ENCODE data around the gene HIRA. TPM values are rescaled to one million over a fixed set of nuclear protein-coding genes. Genes with fewer than 3 reads are reported as not detected.
A peak's percentile ranks its signal among the peaks of the same experiment; 100 is the strongest.

The HIRA gene
- total RNA-seq, 5 donors from 2014 or later (not counting 1 experiment from before 2014, with no cell fraction given) = 24.4 to 31.4 (median 29.2) TPM

DNA sequence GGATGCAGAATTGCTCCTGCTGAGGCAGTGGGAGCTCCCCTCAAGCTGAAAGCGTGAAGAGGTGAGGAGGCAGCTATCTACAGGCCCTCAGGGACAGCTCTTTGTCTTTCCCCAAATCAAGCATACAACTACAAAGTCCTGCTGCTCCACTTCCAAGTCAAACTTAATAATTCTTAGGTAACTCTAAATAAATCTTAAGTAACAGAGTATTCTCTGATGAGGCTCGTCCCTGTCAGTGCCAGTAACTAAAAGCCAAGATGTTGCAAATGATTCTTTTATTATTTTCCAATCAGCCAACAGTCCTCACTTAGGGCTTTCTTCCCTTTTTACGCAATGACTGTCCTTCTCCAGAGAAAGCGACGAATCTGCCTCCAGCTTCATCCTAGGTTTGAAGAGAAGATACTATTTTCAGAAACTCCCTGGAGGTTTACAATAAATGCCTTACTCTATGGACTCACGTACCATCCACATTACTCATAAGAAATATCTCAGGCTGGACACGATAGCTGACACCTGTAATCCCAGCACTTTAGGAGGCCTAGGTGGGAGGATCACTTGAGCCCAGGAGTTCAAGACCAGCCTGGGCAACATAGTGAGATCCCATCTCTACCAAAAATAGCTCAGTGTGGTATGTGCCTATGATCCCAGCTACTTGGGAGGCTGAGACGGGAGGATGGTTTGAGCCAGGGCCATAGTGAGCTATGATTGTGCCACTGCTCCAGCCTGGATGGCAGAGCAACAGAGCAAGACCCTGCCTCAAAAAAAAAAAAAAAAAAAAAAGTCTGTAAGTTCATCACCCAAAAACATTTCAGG is 19.0 kb upstream of the HIRA start:
- Mint-ChIP-seq H3K9me3 (no peaks in the 10 kb centered on the region), H3K27ac (no peak overlapping the region), H3K4me1 (peaks cover 27 to 33% (median 29%) of the 10 kb centered on the region in 3 donors), H3K27me3 (no peaks in the 10 kb centered on the region), H3K36me3 (peaks cover 25% of the 10 kb centered on the region), H3K4me3 (no peak overlapping the region)
- no peak overlapping the region for H3K4me3 ChIP-seq (ENCODE audit: control insufficient read depth in 1 of 2, extremely low read depth in 1 of 2, low read length in 1 of 2)
- H3K27ac ChIP-seq (ENCODE audit: low read length) = no peak overlapping the region
- ChIA-PET POLR2A (no interaction called here), CTCF (interaction anchor here (0.5 to 0.6 kb wide), 2 partner anchors 307 to 499 kb away, joined by 3 to 5 read pairs; no protein-coding TSS in a partner anchor)
- peaks cover 13 to 40% of the 10 kb centered on the region in 2 donors for H3K36me3 ChIP-seq (ENCODE audit: control insufficient read depth in 2 of 2, extremely low read depth in 1 of 2, insufficient read depth in 1 of 2, low read length in 1 of 2)
- H3K4me1 ChIP-seq (ENCODE audit: control insufficient read depth in 1 of 2, extremely low read depth in 1 of 2, insufficient read depth in 2 of 2, low read length in 2 of 2) = peaks cover 0 to 30% of the 10 kb centered on the region in 2 experiments
- ATAC-seq (replicated peaks in 1 of 4) (no peak), DNase-seq (no peak)
- no peaks in the 10 kb centered on the region for H3K9me3 ChIP-seq
- WGBS (ENCODE audit: insufficient coverage) = 100% methylated on average over 1 of the region's 8 CpGs
- H3K27me3 ChIP-seq (replicated peaks in 1 of 2; ENCODE audit: control insufficient read depth in 2 of 2, extremely low read depth in 1 of 2, insufficient read depth in 2 of 2, low read length in 1 of 2) = no peaks in the 10 kb centered on the region

DNA sequence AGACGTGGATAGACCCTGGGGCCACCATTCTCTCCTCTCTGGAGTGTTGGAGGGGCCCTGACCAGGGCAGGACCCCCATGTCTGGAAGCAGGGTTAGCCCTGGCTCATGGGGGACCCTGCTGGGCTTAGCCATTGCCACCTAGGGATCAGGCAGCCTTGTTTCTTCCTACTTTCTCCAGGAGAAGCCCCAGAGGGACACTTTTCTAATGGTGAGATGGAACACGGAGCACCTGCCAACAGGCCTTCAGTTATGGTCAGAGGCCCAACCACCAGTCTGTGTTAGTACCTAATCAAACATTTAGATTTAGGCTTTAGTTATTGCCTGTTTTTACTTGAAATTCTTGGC is 17.9 kb upstream of the HIRA start:
- CTCF ChIA-PET = no interaction called here
- H3K4me1 Mint-ChIP-seq = peaks cover 38 to 45% (median 40%) of the 10 kb centered on the region in 3 donors
- peaks cover 19% of the 10 kb centered on the region for H3K36me3 Mint-ChIP-seq
- no peaks in the 10 kb centered on the region for H3K9me3 Mint-ChIP-seq
- peaks cover 13 to 34% of the 10 kb centered on the region in 2 donors for H3K36me3 ChIP-seq (ENCODE audit: control insufficient read depth in 2 of 2, extremely low read depth in 1 of 2, insufficient read depth in 1 of 2, low read length in 1 of 2)
- H3K27me3 ChIP-seq (replicated peaks in 1 of 2; ENCODE audit: control insufficient read depth in 2 of 2, extremely low read depth in 1 of 2, insufficient read depth in 2 of 2, low read length in 1 of 2) = no peaks in the 10 kb centered on the region
- H3K27ac ChIP-seq (ENCODE audit: low read length) = no peak overlapping the region
- no peaks in the 10 kb centered on the region for H3K9me3 ChIP-seq
- ATAC-seq (replicated peaks in 1 of 4) (no peak), DNase-seq (no peak)
- WGBS (ENCODE audit: insufficient coverage) = 29% methylated on average over 1 of the region's 2 CpGs
- peaks cover 0 to 32% of the 10 kb centered on the region in 2 experiments for H3K4me1 ChIP-seq (ENCODE audit: control insufficient read depth in 1 of 2, extremely low read depth in 1 of 2, insufficient read depth in 2 of 2, low read length in 2 of 2)
- no peaks in the 10 kb centered on the region for H3K27me3 Mint-ChIP-seq
- POLR2A ChIA-PET = no interaction called here
- no peak overlapping the region for H3K4me3 ChIP-seq (ENCODE audit: control insufficient read depth in 1 of 2, extremely low read depth in 1 of 2, low read length in 1 of 2)
- peak overlapping the region in 1 of 3 donors; percentile 32 for H3K4me3 Mint-ChIP-seq
- H3K27ac Mint-ChIP-seq = no peak overlapping the region

- CTCF ChIA-PET = no interaction called here
- POLR2A ChIA-PET = no interaction called here
- H3K27ac ChIP-seq (ENCODE audit: low read length) = no peak overlapping the region
- Mint-ChIP-seq H3K4me1 (peaks cover 41 to 49% (median 45%) of the 10 kb centered on the region in 3 donors), H3K27ac (peak overlapping the region in 1 of 2 donors; percentile 94), H3K4me3 (peak overlapping the region; percentile 89 to 95 (median 90)), H3K36me3 (peaks cover 14% of the 10 kb centered on the region), H3K27me3 (no peaks in the 10 kb centered on the region), H3K9me3 (no peaks in the 10 kb centered on the region)
- ATAC-seq (replicated peaks in 1 of 4) (no peak), DNase-seq (no peak)
- H3K9me3 ChIP-seq = no peaks in the 10 kb centered on the region
- no peaks in the 10 kb centered on the region for H3K27me3 ChIP-seq (replicated peaks in 1 of 2; ENCODE audit: control insufficient read depth in 2 of 2, extremely low read depth in 1 of 2, insufficient read depth in 2 of 2, low read length in 1 of 2)
- H3K4me3 ChIP-seq (ENCODE audit: control insufficient read depth in 1 of 2, extremely low read depth in 1 of 2, low read length in 1 of 2) = no peak overlapping the region
- WGBS (ENCODE audit: insufficient coverage) = 86% methylated on average over 2 of the region's 5 CpGs
- H3K36me3 ChIP-seq (ENCODE audit: control insufficient read depth in 2 of 2, extremely low read depth in 1 of 2, insufficient read depth in 1 of 2, low read length in 1 of 2) = peaks cover 10 to 34% of the 10 kb centered on the region in 2 donors
- H3K4me1 ChIP-seq (ENCODE audit: control insufficient read depth in 1 of 2, extremely low read depth in 1 of 2, insufficient read depth in 2 of 2, low read length in 2 of 2) = peaks cover 0 to 35% of the 10 kb centered on the region in 2 experiments
These were observed 17.3 kb upstream of the HIRA start for GRCh38 chr22:19448739-19449421.

DNA sequence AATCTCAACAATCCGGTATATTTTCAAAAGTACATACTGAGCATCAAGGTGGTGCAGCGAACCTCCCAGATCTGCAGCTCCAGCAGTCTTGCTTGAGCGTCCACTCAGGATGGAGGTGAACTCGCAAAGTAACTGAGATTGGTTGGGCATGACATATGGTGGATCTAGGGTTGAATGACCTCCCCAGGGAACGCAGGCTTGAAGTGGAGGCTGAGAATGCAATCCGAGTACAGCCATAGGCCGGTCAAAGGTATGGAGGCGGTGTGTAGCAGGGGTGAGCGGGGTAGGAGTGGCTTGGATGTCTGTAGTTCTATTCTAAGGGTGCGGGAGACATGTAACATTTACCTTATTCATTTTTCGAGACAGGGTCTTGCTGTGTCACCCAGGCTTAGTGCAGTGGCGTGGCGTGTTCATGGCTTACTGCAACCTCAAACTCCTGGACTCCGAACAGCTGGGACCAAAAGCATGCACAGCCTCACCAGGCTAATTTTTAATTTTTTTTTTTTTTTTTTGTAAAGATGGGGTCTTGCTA is 16.6 kb upstream of the HIRA start:
- Histone ChIP-seq H3K4me1 (ENCODE audit: control insufficient read depth in 1 of 2, extremely low read depth in 1 of 2, insufficient read depth in 2 of 2, low read length in 2 of 2) (peaks cover 0 to 37% of the 10 kb centered on the region in 2 experiments), H3K27ac (ENCODE audit: low read length) (peak overlapping the region; percentile 83), H3K4me3 (ENCODE audit: control insufficient read depth in 1 of 2, extremely low read depth in 1 of 2, low read length in 1 of 2) (peak overlapping the region; percentile 78 to 84), H3K36me3 (ENCODE audit: control insufficient read depth in 2 of 2, extremely low read depth in 1 of 2, insufficient read depth in 1 of 2, low read length in 1 of 2) (peaks cover 5 to 34% of the 10 kb centered on the region in 2 donors), H3K27me3 (replicated peaks in 1 of 2; ENCODE audit: control insufficient read depth in 2 of 2, extremely low read depth in 1 of 2, insufficient read depth in 2 of 2, low read length in 1 of 2) (no peaks in the 10 kb centered on the region), H3K9me3 (no peaks in the 10 kb centered on the region)
- ATAC-seq (replicated peaks in 1 of 4) (peak; percentile 3 to 20 (median 7)), DNase-seq (peak in 14 of 35 experiments; percentile 6 to 53 (median 18))
- Mint-ChIP-seq H3K4me3 (peak overlapping the region; percentile 89 to 95 (median 90)), H3K27ac (peak overlapping the region; percentile 93 to 94), H3K36me3 (peaks cover 15% of the 10 kb centered on the region), H3K9me3 (no peaks in the 10 kb centered on the region), H3K4me1 (peaks cover 46 to 53% (median 51%) of the 10 kb centered on the region in 3 donors), H3K27me3 (no peaks in the 10 kb centered on the region)
- 14% methylated on average over 7 of the region's 14 CpGs for WGBS (ENCODE audit: insufficient coverage)
- CTCF ChIA-PET = interaction anchor here in 1 of 2 donors (0.5 kb wide), 1 partner anchor 10 kb away, joined by 6 read pairs; no protein-coding TSS in a partner anchor
- POLR2A ChIA-PET = no interaction called here

DNA sequence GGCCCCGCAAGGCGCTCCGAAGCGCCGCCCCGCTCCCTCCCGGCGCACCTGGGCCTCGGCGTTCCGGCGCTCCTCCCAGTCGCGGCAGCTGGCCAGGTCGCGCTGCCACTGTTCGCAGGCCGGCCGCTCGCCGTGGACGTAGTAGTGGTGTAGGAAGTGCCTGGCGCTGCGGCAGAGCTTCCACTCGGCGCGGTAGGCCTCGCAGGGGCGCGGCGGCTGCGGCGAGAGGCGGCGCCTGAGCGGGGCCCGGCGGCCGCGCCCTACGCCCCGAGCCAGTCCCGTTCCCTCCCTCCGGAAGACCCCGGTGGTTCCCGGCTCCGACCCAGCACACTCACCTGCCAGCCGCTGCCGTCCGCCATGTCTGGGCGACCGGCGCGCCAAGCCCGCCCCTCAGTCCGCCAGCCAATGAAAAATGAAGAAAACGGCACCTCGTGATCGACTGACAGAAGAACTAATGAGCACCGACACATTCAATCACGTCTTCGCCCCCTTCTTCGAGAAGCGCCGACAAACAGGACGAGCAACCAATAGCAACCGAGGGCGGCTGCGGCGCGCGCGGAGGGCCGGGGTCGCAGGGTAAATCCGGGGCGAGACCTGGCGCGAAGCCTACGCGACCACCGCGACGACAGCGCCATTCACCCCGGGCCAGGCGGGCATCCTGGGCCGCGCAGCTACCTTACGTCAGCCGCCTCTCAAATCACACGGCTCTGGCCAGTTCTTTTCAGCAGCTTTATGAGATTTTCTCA is 16.0 kb upstream of the HIRA start, which contains the start of gene C22orf39:
Gene C22orf39, minus strand, starts transcription at position 382 of the 746 bp plus-strand sequence. Its CDS starts 23 bp downstream, at position 359.
- WGBS (ENCODE audit: insufficient coverage) = under 1% methylated on average over 91 of the region's 92 CpGs
- Histone ChIP-seq H3K27ac (ENCODE audit: low read length) (peak within 1 kb of the TSS; percentile 83), H3K27me3 (replicated peaks in 1 of 2; ENCODE audit: control insufficient read depth in 2 of 2, extremely low read depth in 1 of 2, insufficient read depth in 2 of 2, low read length in 1 of 2) (no peaks in the 10 kb centered on the region), H3K9me3 (no peaks in the 10 kb centered on the region), H3K36me3 (ENCODE audit: control insufficient read depth in 2 of 2, extremely low read depth in 1 of 2, insufficient read depth in 1 of 2, low read length in 1 of 2) (peaks cover 3 to 30% of the 10 kb centered on the region in 2 donors), H3K4me3 (ENCODE audit: control insufficient read depth in 1 of 2, extremely low read depth in 1 of 2, low read length in 1 of 2) (peak within 1 kb of the TSS; percentile 78 to 84), H3K4me1 (ENCODE audit: control insufficient read depth in 1 of 2, extremely low read depth in 1 of 2, insufficient read depth in 2 of 2, low read length in 2 of 2) (peaks cover 0 to 37% of the 10 kb centered on the region in 2 experiments)
- Mint-ChIP-seq H3K9me3 (no peaks in the 10 kb centered on the region), H3K27me3 (no peaks in the 10 kb centered on the region), H3K4me3 (peak within 1 kb of the TSS; percentile 89 to 95 (median 90)), H3K4me1 (peaks cover 50 to 55% (median 53%) of the 10 kb centered on the region in 3 donors), H3K36me3 (peaks cover 18% of the 10 kb centered on the region), H3K27ac (peak within 1 kb of the TSS; percentile 94)
- peak; percentile 91 to 93 (median 93) for ATAC-seq (replicated peaks in 1 of 4)
- DNase-seq = peak; percentile 71 to 93 (median 87)
- POLR2A ChIA-PET = no interaction called here
- CTCF ChIA-PET = interaction anchor here in 1 of 2 donors (0.5 kb wide), 1 partner anchor 10 kb away, joined by 6 read pairs; no protein-coding TSS in a partner anchor
